ENCODE measurements around the gene SETD1A. TPM values are rescaled to one million over a fixed set of nuclear protein-coding genes. Genes with fewer than 3 reads are reported as not detected.
A peak's percentile ranks its signal among the peaks of the same experiment; 100 is the strongest.

SETD1A gene
- total and polyA plus RNA-seq, 9 of the 15 experiments (the other 6 are each of a cell fraction or from before 2014, with no cell fraction given), result 0.08 to 36.0 (median 4.2) TPM

GRCh38 chr16:30957456-30958174 is at the start of gene SETD1A (continued):
- TF ChIP-seq ZFP36 (IDR thresholded peaks at IDR 0.05; ENCODE audit: low read depth, low read length, partially characterized antibody) (no peak), SMARCB1 (IDR thresholded peaks at IDR 0.05; ENCODE audit: insufficient read length, low read depth) (no peak), SIN3B (IDR thresholded peaks at IDR 0.05; ENCODE audit: low read depth) (peak; percentile 92), DACH1 (IDR thresholded peaks at IDR 0.05; ENCODE audit: partially characterized antibody) (peak; percentile 29), ZNF512 (tag; IDR thresholded peaks at IDR 0.05) (no peak), NEUROD1 (IDR thresholded peaks at IDR 0.05; ENCODE audit: borderline replicate concordance, low read depth, low read length, partially characterized antibody) (peak; percentile 89), PPARD (CRISPR knock-in tag; IDR thresholded peaks at IDR 0.05) (no peak), KLF1 (tag; IDR thresholded peaks at IDR 0.05) (peak; percentile 65), ZFX (CRISPR knock-in tag; IDR thresholded peaks at IDR 0.05) (peak; percentile 82), THRB (CRISPR knock-in tag; conservative IDR thresholded peaks at IDR 0.05) (no peak), YBX1 (IDR thresholded peaks at IDR 0.05) (no peak), E2F6 (IDR thresholded peaks at IDR 0.05; ENCODE audit: borderline replicate concordance in 1 of 2, extremely low read depth in 1 of 2, insufficient read depth in 1 of 2, insufficient read length in 1 of 2, low read depth in 1 of 2, low read length in 1 of 2, poor library complexity in 1 of 2, severe bottlenecking in 1 of 2) (peak in 1 of 2 experiments; percentile 30), NFATC3 (IDR thresholded peaks at IDR 0.05) (no peak), PKNOX1 (IDR thresholded peaks at IDR 0.05) (no peak), CBX8 (IDR thresholded peaks at IDR 0.05; ENCODE audit: borderline replicate concordance, extremely low read depth, low read depth, low read length, poor library complexity, severe bottlenecking) (no peak), ZNF134 (CRISPR knock-in tag; conservative IDR thresholded peaks at IDR 0.05) (no peak), ARID2 (IDR thresholded peaks at IDR 0.05) (no peak), CBX3 (IDR thresholded peaks at IDR 0.05; ENCODE audit: borderline replicate concordance in 1 of 2, low read length in 2 of 2) (0 out of 3 replicates have a peak, but pooled peaks of 1 of the 2 experiments have one; percentile 24), FUS (optimal IDR thresholded peaks at IDR 0.05; ENCODE audit: low read depth, low read length) (peak; percentile 86), ATF3 (IDR thresholded peaks at IDR 0.05) (no peak), ATF3 (CRISPR knock-in tag; conservative IDR thresholded peaks at IDR 0.05) (no peak), STAG1 (CRISPR knock-in tag; IDR thresholded peaks at IDR 0.05; ENCODE audit: borderline replicate concordance) (no peak)
